Mucosa of rectum (tissue), 2 donors: Measurements from ENCODE around the gene FAR2.
"Not testable (repeated sequence)": the region's sequence is repeated elsewhere in the genome, so short reads cannot be mapped to it uniquely, and the experiment has no call there.

Experiments used
- H3K27ac ChIP-seq, 2 donors: one replicate each; pipeline ENCODE4 v1.7.0; 2013; ENCODE audit warnings: inconsistent platforms in 2 of 2, low read depth in 2 of 2, low read length in 2 of 2
- H3K27me3 ChIP-seq, 2 donors: one replicate each; pipeline ENCODE4 v1.7.0; 2013; ENCODE audit warnings: low read length in 2 of 2; ENCODE audit not compliant: control insufficient read depth in 2 of 2, insufficient read depth in 2 of 2
- H3K36me3 ChIP-seq, 2 donors: one replicate each; pipeline ENCODE4 v1.7.0; 2013; ENCODE audit warnings: low read length in 2 of 2; ENCODE audit not compliant: control insufficient read depth in 2 of 2, insufficient read depth in 2 of 2
- H3K4me1 ChIP-seq, 2 donors: one replicate each; pipeline ENCODE4 v1.7.0; 2013; ENCODE audit warnings: low read length in 2 of 2, mild to moderate bottlenecking in 1 of 2; ENCODE audit not compliant: control insufficient read depth in 2 of 2, insufficient read depth in 2 of 2
- H3K4me3 ChIP-seq, 2 donors: one replicate each; pipeline ENCODE4 v1.7.0; 2013; ENCODE audit warnings: low read length in 2 of 2
- H3K9ac ChIP-seq, 2 donors: one replicate each; pipeline ENCODE4 v1.7.0; 2013; ENCODE audit warnings: low read length in 2 of 2, low read depth in 1 of 2, mild to moderate bottlenecking in 1 of 2
- H3K9me3 ChIP-seq, 2 donors: one replicate each; pipeline ENCODE4 v1.7.0; 2013; ENCODE audit warnings: low read length in 2 of 2; ENCODE audit not compliant: control insufficient read depth in 2 of 2
- donor health status: healthy.
- donor health status: Normal muscosa, but diverticular disease.

Gene FAR2

DNA sequence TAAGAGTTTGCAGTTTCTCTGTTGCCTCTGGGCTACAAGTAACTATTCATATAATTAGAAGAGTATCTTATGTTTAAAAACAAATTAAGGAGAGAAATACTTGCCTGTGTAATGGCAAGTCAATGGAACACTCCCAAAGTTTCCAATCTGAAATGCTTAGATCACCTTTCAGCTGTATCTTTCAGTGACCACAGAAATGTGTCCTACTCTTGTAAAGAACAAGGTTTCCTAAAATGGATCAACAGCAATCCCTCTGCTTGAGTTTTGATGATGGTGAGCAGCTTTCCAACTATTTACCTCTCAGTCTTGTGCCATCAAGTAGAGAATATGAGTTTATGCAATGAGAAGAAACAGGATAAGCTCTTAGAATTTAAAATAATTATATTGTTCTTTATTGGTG is 139.0 kb downstream of the FAR2 start:
- no peak overlapping the region for H3K4me3 ChIP-seq

DNA sequence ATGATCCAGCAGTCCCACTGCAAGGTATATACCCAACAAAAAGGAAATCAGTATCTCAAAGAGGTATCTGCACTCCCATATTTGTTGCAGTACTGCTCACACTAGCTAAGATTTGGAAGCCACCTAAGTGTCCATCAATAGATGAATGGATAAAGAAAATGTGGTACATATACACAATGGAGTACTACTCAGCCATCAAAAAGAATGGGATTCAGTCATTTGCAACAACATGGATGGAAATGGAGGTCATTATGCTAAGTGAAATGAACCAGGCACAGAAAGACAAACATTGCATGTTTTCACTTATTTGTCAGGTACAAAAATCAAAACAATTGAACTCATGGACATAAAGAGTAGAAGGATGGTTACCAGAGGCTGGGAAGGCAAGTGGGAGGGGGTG is 141.4 kb downstream of the FAR2 start:
- H3K36me3 ChIP-seq, H3K27ac ChIP-seq, H3K9ac ChIP-seq, H3K9me3 ChIP-seq, H3K4me1 ChIP-seq, H3K27me3 ChIP-seq, H3K4me3 ChIP-seq: not testable (repeated sequence)

More for the DNA sequence above, 139.0 kb downstream of the FAR2 start:
- no peaks in the 10 kb centered on the region for H3K4me1 ChIP-seq
- H3K36me3 ChIP-seq: no peaks in the 10 kb centered on the region
- no peaks in the 10 kb centered on the region for H3K27me3 ChIP-seq
- H3K27ac ChIP-seq: no peak overlapping the region
- no peaks in the 10 kb centered on the region for H3K9me3 ChIP-seq
- no peak overlapping the region for H3K9ac ChIP-seq

DNA sequence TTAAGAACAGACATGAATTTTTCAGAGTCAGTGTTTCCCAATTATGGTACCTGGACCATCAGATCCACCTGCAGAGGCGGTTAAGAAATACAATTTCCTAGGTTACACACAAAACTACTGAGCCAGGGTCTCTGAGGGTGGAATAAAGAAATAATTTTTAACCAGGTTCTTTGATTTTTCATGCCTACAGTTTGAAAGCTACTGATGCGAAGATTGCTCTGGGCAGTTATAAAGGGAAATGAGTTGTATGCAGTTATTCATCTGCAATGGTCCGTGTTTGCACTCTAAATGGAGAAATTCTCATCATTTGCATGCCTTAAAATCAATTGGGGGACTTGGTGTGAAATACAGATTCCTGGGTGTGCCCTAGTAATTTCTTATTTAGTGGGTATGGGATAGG is 142.1 kb downstream of the FAR2 start:
- no peak overlapping the region for H3K27ac ChIP-seq
- no peaks in the 10 kb centered on the region for H3K9me3 ChIP-seq
- no peaks in the 10 kb centered on the region for H3K27me3 ChIP-seq
- H3K4me3 ChIP-seq: no peak overlapping the region
- peaks cover 0 to 3% of the 10 kb centered on the region in 2 donors for H3K36me3 ChIP-seq
- H3K9ac ChIP-seq: no peak overlapping the region
- no peaks in the 10 kb centered on the region for H3K4me1 ChIP-seq

DNA sequence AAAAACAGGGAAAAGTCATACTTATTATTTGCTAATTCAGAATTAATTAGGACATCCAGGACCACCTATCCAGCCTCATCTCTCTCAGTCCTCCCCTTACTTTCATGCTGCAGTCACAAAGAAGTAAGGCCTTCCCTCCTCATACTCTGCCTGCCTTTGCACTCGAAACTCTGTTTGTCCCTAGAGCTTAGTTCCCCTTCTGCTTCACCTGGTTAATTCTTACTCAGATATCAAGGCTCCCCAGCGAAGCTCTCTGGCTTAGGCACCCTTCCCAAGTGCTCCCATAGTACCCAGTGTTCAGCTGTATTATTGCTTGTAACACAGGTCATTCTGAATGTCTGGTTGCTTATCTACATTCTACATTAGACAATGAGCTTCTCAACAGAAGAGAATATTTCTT is 150.6 kb downstream of the FAR2 start:
- no peaks in the 10 kb centered on the region for H3K36me3 ChIP-seq
- H3K4me3 ChIP-seq: no peak overlapping the region
- no peaks in the 10 kb centered on the region for H3K27me3 ChIP-seq
- H3K4me1 ChIP-seq: no peaks in the 10 kb centered on the region
- H3K9me3 ChIP-seq: no peaks in the 10 kb centered on the region
- H3K9ac ChIP-seq: no peak overlapping the region
- H3K27ac ChIP-seq: no peak overlapping the region

DNA sequence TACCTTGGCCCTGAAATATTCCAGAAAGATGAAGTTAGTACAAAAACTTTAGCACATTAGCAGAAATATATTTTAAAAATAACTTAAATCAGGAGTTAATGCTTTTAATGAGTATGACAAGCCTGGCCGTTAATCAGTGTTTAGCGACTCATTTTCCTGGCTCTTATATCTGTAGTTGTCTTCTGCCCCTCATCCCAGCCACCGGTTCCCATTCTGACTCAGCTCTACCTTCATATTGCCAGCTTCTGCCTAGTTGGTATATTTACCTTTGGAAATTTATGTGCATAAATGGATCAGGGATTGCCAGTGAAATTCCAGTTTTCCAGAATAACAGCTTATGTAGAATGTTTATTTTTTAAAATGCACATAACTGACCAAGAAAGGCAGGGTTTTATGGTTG is 152.0 kb downstream of the FAR2 start:
- H3K4me3 ChIP-seq: no peak overlapping the region
- H3K9me3 ChIP-seq: no peaks in the 10 kb centered on the region
- no peak overlapping the region for H3K27ac ChIP-seq
- H3K4me1 ChIP-seq: no peaks in the 10 kb centered on the region
- no peaks in the 10 kb centered on the region for H3K36me3 ChIP-seq
- no peak overlapping the region for H3K9ac ChIP-seq
- no peaks in the 10 kb centered on the region for H3K27me3 ChIP-seq

DNA sequence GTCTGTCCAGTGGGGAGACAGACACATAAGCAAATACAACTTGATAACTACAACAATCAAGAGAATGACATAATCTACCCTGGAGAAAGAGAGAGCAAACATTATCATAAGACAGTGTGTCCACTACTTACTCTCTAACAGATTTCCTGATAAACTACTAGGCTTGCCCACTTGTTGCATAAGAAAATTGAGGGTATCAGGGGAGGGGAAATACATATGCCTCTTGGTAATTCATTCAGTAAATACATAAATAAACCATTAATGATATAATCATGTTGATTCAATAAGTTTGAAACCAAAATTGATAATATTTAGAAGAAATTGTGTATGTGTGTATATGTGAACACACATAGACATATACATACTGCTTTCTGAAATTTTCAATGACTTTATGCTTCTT is 155.3 kb downstream of the FAR2 start:
- Histone ChIP-seq H3K4me3 (no peak overlapping the region), H3K27ac (no peak overlapping the region), H3K9me3 (no peaks in the 10 kb centered on the region), H3K27me3 (no peaks in the 10 kb centered on the region), H3K4me1 (peaks cover 0 to 2% of the 10 kb centered on the region in 2 donors), H3K36me3 (peaks cover 0 to 9% of the 10 kb centered on the region in 2 donors), H3K9ac (no peak overlapping the region)

DNA sequence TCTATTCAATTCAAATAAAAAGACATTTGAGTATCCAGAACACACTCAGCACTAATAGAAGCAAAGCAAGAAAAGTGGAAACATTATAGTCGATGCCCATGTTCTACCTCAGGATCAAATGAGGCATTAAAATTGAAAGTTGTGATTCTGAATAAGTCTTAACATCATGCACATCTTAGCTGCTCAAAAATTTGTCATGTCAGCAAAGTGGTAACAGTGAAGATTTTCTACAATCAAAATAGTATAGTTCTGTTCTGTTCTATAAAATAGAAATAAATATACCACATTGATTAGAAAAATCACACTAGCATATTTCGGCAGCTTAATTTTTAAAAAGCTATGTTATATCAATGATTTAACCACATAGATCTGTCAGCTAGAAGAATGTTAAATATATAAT is 157.2 kb downstream of the FAR2 start:
- peaks cover 0 to 5% of the 10 kb centered on the region in 2 donors for H3K4me1 ChIP-seq
- H3K9me3 ChIP-seq: no peaks in the 10 kb centered on the region
- peaks cover 0 to 9% of the 10 kb centered on the region in 2 donors for H3K36me3 ChIP-seq
- no peaks in the 10 kb centered on the region for H3K27me3 ChIP-seq
- H3K4me3 ChIP-seq: no peak overlapping the region
- no peak overlapping the region for H3K27ac ChIP-seq
- no peak overlapping the region for H3K9ac ChIP-seq

DNA sequence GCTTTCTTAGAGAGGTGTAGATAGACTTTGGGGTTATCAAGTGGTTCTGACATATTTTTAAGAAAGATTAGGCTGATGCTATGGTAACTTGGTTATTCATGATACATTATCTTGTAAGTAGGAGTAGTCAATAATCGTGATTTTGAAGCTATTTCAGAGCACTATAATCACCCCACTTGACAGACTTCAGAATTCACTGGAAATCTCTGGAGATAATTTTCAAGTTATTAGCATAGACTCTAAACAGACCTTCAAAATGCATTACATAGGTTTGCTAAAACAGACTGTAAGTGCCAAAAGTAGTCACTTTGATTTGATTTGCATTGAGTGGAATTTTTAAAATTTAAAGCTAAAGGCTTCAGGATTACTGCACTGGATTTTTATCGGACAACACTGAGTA is 157.6 kb downstream of the FAR2 start:
- peaks cover 0 to 9% of the 10 kb centered on the region in 2 donors for H3K36me3 ChIP-seq
- no peak overlapping the region for H3K27ac ChIP-seq
- H3K4me1 ChIP-seq: peaks cover 0 to 5% of the 10 kb centered on the region in 2 donors
- no peak overlapping the region for H3K4me3 ChIP-seq
- H3K9me3 ChIP-seq: no peaks in the 10 kb centered on the region
- no peaks in the 10 kb centered on the region for H3K27me3 ChIP-seq
- H3K9ac ChIP-seq: no peak overlapping the region

DNA sequence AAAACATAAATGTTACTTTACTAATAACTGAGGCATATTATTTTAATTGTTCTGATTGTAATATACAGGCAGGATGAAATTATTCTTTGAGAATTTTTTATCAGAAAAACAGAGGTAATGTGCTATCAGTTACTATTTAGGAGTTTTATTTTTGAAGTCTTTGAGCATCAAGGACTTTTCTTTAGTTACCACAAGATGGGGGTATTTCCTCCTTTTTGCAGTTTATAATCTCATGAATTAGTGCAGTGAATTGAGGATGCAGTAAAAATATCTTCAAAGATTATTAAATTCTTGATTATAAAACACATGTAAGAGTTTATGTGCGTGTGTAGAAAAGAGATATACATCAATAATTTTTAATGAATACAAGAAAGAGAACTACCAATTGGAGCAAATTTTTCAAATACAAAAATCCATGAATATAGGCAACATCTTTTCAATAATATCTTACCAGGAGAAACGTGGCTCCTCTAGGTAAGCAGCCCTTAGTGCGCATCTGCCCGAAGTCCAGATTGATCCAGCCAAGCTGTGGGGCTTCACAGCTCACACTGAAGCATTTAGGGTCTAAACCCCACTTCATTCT is 160.3 kb downstream of the FAR2 start:
- peaks cover 0 to 5% of the 10 kb centered on the region in 2 donors for H3K4me1 ChIP-seq
- peaks cover 4 to 13% of the 10 kb centered on the region in 2 donors for H3K36me3 ChIP-seq
- no peak overlapping the region for H3K4me3 ChIP-seq
- no peak overlapping the region for H3K9ac ChIP-seq
- no peaks in the 10 kb centered on the region for H3K9me3 ChIP-seq
- no peak overlapping the region for H3K27ac ChIP-seq
- H3K27me3 ChIP-seq: no peaks in the 10 kb centered on the region

DNA sequence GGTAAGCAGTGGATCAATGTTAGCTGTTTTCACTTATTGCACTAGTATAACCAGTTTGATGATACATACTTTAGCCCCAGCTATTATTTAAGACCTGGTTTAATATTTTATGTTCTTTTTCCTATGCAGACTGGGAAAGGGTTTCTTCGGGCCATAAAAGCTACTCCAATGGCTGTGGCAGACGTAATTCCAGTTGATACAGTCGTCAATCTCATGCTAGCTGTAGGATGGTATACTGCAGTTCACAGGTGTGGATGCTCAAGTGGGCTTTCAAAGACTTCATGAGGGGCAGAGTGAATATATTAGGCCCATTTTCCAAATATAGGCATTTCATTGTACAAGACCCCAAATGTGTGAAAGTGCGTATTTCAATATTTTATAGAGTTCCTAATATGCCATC is 161.8 kb downstream of the FAR2 start:
- no peak overlapping the region for H3K4me3 ChIP-seq
- no peaks in the 10 kb centered on the region for H3K9me3 ChIP-seq
- H3K9ac ChIP-seq: no peak overlapping the region
- no peaks in the 10 kb centered on the region for H3K27me3 ChIP-seq
- peaks cover 4 to 15% of the 10 kb centered on the region in 2 donors for H3K36me3 ChIP-seq
- peaks cover 0 to 5% of the 10 kb centered on the region in 2 donors for H3K4me1 ChIP-seq
- no peak overlapping the region for H3K27ac ChIP-seq

DNA sequence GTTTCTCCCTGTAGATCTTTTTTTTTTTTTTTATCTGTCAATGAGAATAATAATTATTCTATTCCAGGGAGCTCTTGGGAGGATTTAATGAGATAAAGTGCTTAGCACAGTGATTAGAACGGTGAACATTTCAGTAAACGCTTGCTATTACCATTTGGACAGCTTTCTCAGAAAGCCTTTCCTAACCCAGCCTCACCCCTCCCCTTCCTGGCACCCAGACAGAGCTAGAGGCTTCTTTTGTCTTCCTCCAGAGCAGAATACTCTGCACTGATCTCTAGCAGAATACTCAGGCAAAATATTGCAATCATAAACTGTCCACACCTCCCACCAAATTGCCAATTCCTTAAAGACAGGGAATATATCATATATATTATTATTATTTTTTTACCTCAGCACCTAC is 165.3 kb downstream of the FAR2 start:
- H3K4me1 ChIP-seq: peaks cover 0 to 5% of the 10 kb centered on the region in 2 donors
- no peaks in the 10 kb centered on the region for H3K9me3 ChIP-seq
- H3K27ac ChIP-seq: no peak overlapping the region
- no peak overlapping the region for H3K9ac ChIP-seq
- no peaks in the 10 kb centered on the region for H3K27me3 ChIP-seq
- no peak overlapping the region for H3K4me3 ChIP-seq
- H3K36me3 ChIP-seq: peaks cover 4 to 11% of the 10 kb centered on the region in 2 donors
